GM20000 (cell line): ENCODE measurements around the gene MSI2.
A peak's percentile ranks its signal among the peaks of the same experiment; 100 is the strongest.

Experiments
- DNase-seq: peaks from one replicate; pipeline ENCODE4 v3.0.0; 2012; ENCODE audit warnings: low spot score
- CTCF ChIP-seq: IDR thresholded peaks from 2 replicates; pipeline ENCODE4 v1.5.1; 2012; ENCODE audit warnings: mild to moderate bottlenecking, control low read depth; ENCODE audit errors: extremely low read depth, missing control alignments

Gene MSI2

GRCh38 chr17:57603978-57604377, 347.7 kb downstream of the MSI2 start:
- no peak for DNase-seq

GRCh38 chr17:57604771-57605674, 348.7 kb downstream of the MSI2 start:
- TF ChIP-seq CTCF, result no peak
- DNase-seq, result peak; percentile 56

More at GRCh38 chr17:57603978-57604377, 347.7 kb downstream of the MSI2 start:
- no peak for TF ChIP-seq CTCF

- no peak for TF ChIP-seq CTCF
- DNase-seq, result no peak
Observed at GRCh38 chr17:57605675-57606105, 349.4 kb downstream of the MSI2 start.

- TF ChIP-seq CTCF, result no peak
- DNase-seq, result no peak
Observed at GRCh38 chr17:57606111-57606875, 350.0 kb downstream of the MSI2 start.

- no peak for DNase-seq
- no peak for TF ChIP-seq CTCF
Observed at GRCh38 chr17:57607553-57608120, 351.3 kb downstream of the MSI2 start.

- DNase-seq, result no peak
- no peak for TF ChIP-seq CTCF
Observed at GRCh38 chr17:57608369-57609124, 352.2 kb downstream of the MSI2 start.
